PC-9 (cell line): ENCODE measurements around the gene ADAMTS2. TPM values are rescaled to one million over a fixed set of nuclear protein-coding genes. Genes with fewer than 3 reads are reported as not detected.

Source experiments
- BruUV-seq: library from RNA; stranded (reverse); fragments of 400-500 nt; replicated peaks from 2 replicates; lab custom pipeline; 2021; lab: Mats Ljungman, UMichigan
- CTCF ChIA-PET: fragments of 300-600 bp; sonication (Branson Sonifier 250); formaldehyde crosslinking; loops from one replicate; lab custom pipeline; 2022; ENCODE audit warnings: antibody characterized with exemption; lab: Charles Lee
- POLR2A ChIA-PET: fragments of 300-600 bp; sonication (Branson Sonifier 250); formaldehyde crosslinking; loops from one replicate; lab custom pipeline; 2022; ENCODE audit warnings: antibody characterized with exemption; ENCODE audit not compliant: unreplicated experiment; lab: Charles Lee
- DNase-seq, 2 experiments: peaks; one replicate each; pipeline versions ENCODE4 v3.0.0 to v3.0.0-alpha.2; 2015 to 2022; ENCODE audit warnings: mixed read lengths in 1 of 2
- H2AFZ ChIP-seq: fragments of 200-600 bp; sonication (generic); 2 replicates; pipeline ENCODE4 v1.8.1; 2017; ENCODE audit warnings: antibody characterized with exemption
- H3F3A ChIP-seq: fragments of 200-600 bp; sonication (generic); 2 replicates; pipeline ENCODE4 v1.8.1; 2017; ENCODE audit warnings: antibody characterized with exemption, mild to moderate bottlenecking, low read depth; ENCODE audit not compliant: insufficient read depth
- H3K27ac ChIP-seq: fragments of 200-600 bp; sonication (generic); 2 replicates; pipeline ENCODE4 v1.6.1; 2016; ENCODE audit warnings: mixed run types
- H3K27me3 ChIP-seq: fragments of 200-600 bp; sonication (generic); 2 replicates; pipeline ENCODE4 v1.6.1; 2016; ENCODE audit warnings: low read depth, mixed run types; ENCODE audit not compliant: insufficient read depth
- H3K36me3 ChIP-seq: fragments of 200-600 bp; sonication (generic); 2 replicates; pipeline ENCODE4 v1.6.1; 2016; ENCODE audit warnings: low read depth, mixed run types
- H3K4me1 ChIP-seq: fragments of 200-600 bp; sonication (generic); replicated peaks from 2 replicates; pipeline ENCODE4 v1.6.1; 2016; ENCODE audit warnings: mixed run types; ENCODE audit not compliant: insufficient read depth
- H3K4me2 ChIP-seq: fragments of 200-600 bp; sonication (generic); 2 replicates; pipeline ENCODE4 v1.6.1; 2017; ENCODE audit warnings: mixed run types
- H3K4me3 ChIP-seq: fragments of 200-600 bp; sonication (generic); 2 replicates; pipeline ENCODE4 v1.6.1; 2016; ENCODE audit warnings: mixed run types
- H3K79me2 ChIP-seq: fragments of 200-600 bp; sonication (generic); 2 replicates; pipeline ENCODE4 v1.6.1; 2017; ENCODE audit warnings: low read depth, mixed run types
- H3K9me2 ChIP-seq: fragments of 200-600 bp; sonication (generic); 2 replicates; pipeline ENCODE4 v1.8.1; 2017; ENCODE audit warnings: mild to moderate bottlenecking; ENCODE audit not compliant: insufficient read depth
- H3K9me3 ChIP-seq: fragments of 200-600 bp; sonication (generic); 2 replicates; pipeline ENCODE4 v1.8.1; 2016; ENCODE audit warnings: low read depth; ENCODE audit not compliant: insufficient read depth
- H4K20me1 ChIP-seq: fragments of 200-600 bp; sonication (generic); 2 replicates; pipeline ENCODE4 v1.8.1; 2017; ENCODE audit not compliant: insufficient read depth
- CTCF ChIP-seq: fragments of 200-600 bp; sonication (generic); conservative IDR thresholded peaks from 2 replicates; pipeline ENCODE4 v1.6.1; 2017; ENCODE audit warnings: mixed run types, antibody characterized with exemption, mild to moderate bottlenecking, moderate library complexity
- EZH2 ChIP-seq: fragments of 200-600 bp; sonication (generic); IDR thresholded peaks from 2 replicates; pipeline ENCODE4 v1.8.0; 2017; ENCODE audit warnings: antibody characterized with exemption, low read depth
- intact Hi-C: fragments of 100-400 bp; cut with micrococcal nuclease; formaldehyde crosslinking; loops from one replicate; pipeline ENCODE4 v1.10.0; 2022; ENCODE audit not compliant: unreplicated experiment
- total RNA-seq: library from RNA; stranded (reverse); gene quantifications from 2 replicates; pipeline ENCODE4 v1.2.3, GENCODE V29; 2021

The ADAMTS2 gene
- total RNA-seq, 1 experiment from 2014 or later, result not detected

GRCh38 chr5:179244044-179244443 lies 101.2 kb downstream of the ADAMTS2 start:
- no peak overlapping the region for H3K27ac ChIP-seq
- no peak overlapping the region for H3K4me3 ChIP-seq
- H3K4me2 ChIP-seq, result no peak overlapping the region
- H3K27me3 ChIP-seq, result peaks cover 90% of the 10 kb centered on the region
- CTCF ChIA-PET, result no interaction called here
- no peaks in the 10 kb centered on the region for H3K9me2 ChIP-seq
- DNase-seq, result no peak
- TF ChIP-seq CTCF (no peak), EZH2 (no peak)
- intact Hi-C loops, result no loop called here
- H4K20me1 ChIP-seq, result no peaks in the 10 kb centered on the region
- no peaks in the 10 kb centered on the region for H3K36me3 ChIP-seq
- BruUV-seq, result no TSS peak
- no peaks in the 10 kb centered on the region for H3F3A ChIP-seq
- no peaks in the 10 kb centered on the region for H3K79me2 ChIP-seq
- no peak overlapping the region for H2AFZ ChIP-seq
- H3K9me3 ChIP-seq, result no peaks in the 10 kb centered on the region
- POLR2A ChIA-PET, result no interaction called here
- no peaks in the 10 kb centered on the region for H3K4me1 ChIP-seq

- ChIA-PET CTCF (no interaction called here), POLR2A (no interaction called here)
- Histone ChIP-seq H3K4me3 (no peak overlapping the region), H3K4me1 (no peaks in the 10 kb centered on the region), H3K9me2 (no peaks in the 10 kb centered on the region), H3K79me2 (no peaks in the 10 kb centered on the region), H3K4me2 (no peak overlapping the region), H3F3A (no peaks in the 10 kb centered on the region), H3K27me3 (peaks cover 91% of the 10 kb centered on the region), H2AFZ (no peak overlapping the region), H3K9me3 (no peaks in the 10 kb centered on the region), H3K27ac (no peak overlapping the region), H3K36me3 (no peaks in the 10 kb centered on the region), H4K20me1 (no peaks in the 10 kb centered on the region)
- intact Hi-C loops, result no loop called here
- no TSS peak for BruUV-seq
- no peak for DNase-seq
- TF ChIP-seq EZH2 (no peak), CTCF (no peak)
Observed at GRCh38 chr5:179243333-179243732, 101.9 kb downstream of the ADAMTS2 start.

- H4K20me1 ChIP-seq, result no peaks in the 10 kb centered on the region
- H3K36me3 ChIP-seq, result no peaks in the 10 kb centered on the region
- no peaks in the 10 kb centered on the region for H3K9me3 ChIP-seq
- no peak for DNase-seq
- ChIA-PET POLR2A (no interaction called here), CTCF (no interaction called here)
- no peaks in the 10 kb centered on the region for H3F3A ChIP-seq
- no peak overlapping the region for H2AFZ ChIP-seq
- H3K4me3 ChIP-seq, result no peak overlapping the region
- H3K4me1 ChIP-seq, result no peaks in the 10 kb centered on the region
- H3K79me2 ChIP-seq, result no peaks in the 10 kb centered on the region
- H3K27ac ChIP-seq, result no peak overlapping the region
- H3K4me2 ChIP-seq, result no peak overlapping the region
- BruUV-seq, result no TSS peak
- no peaks in the 10 kb centered on the region for H3K9me2 ChIP-seq
- TF ChIP-seq CTCF (no peak), EZH2 (no peak)
- peaks cover 91% of the 10 kb centered on the region for H3K27me3 ChIP-seq
- intact Hi-C loops, result no loop called here
Observed at GRCh38 chr5:179242676-179243075, 102.6 kb downstream of the ADAMTS2 start.
